Breast epithelium (tissue), 4 donors: ENCODE results near the gene CCDC6. TPM values are rescaled to one million over a fixed set of nuclear protein-coding genes. Genes with fewer than 3 reads are reported as not detected.

ENCODE experiments used
- DNase-seq, 2 donors: peaks; one replicate each; pipeline ENCODE4 v3.0.0-alpha.2; 2019; ENCODE audit warnings: low spot score in 2 of 2
- H3K27ac ChIP-seq, 2 donors: fragments of 200-600 bp; sonication (generic) in 1 of 2; one replicate each; pipeline ENCODE4 v1.5.1; 2016 to 2019; ENCODE audit warnings: mild to moderate bottlenecking in 1 of 2
- H3K27me3 ChIP-seq, 2 donors: fragments of 200-600 bp; sonication (generic) in 1 of 2; one replicate each; pipeline versions ENCODE4 v1.5.1 to v1.6.0; 2017 to 2019; ENCODE audit warnings: control low read depth in 1 of 2, mild to moderate bottlenecking in 1 of 2
- H3K36me3 ChIP-seq: fragments of 200-600 bp; one replicate; pipeline ENCODE4 v1.5.1; 2019
- H3K4me1 ChIP-seq, 2 donors: fragments of 200-600 bp; sonication (generic); one replicate each; pipeline ENCODE4 v1.5.1; 2016 to 2019; ENCODE audit warnings: control low read depth in 1 of 2
- H3K4me3 ChIP-seq, 3 donors: fragments of 200-600 bp; sonication (generic); 1 replicate in 2 of 3; 2 replicates in 1 of 3; pipeline ENCODE4 v1.5.1; 2016 to 2019; ENCODE audit warnings: mild to moderate bottlenecking in 3 of 3, moderate library complexity in 2 of 3
- H3K9me3 ChIP-seq, 2 donors: fragments of 200-600 bp; sonication (generic) in 1 of 2; one replicate each; pipeline ENCODE4 v1.5.1; 2016 to 2019; ENCODE audit warnings: control low read depth in 1 of 2
- POLR2A ChIP-seq: fragments of 450-650 bp; IDR thresholded peaks from one replicate; pipeline ENCODE4 v1.6.1; 2016; ENCODE audit warnings: antibody characterized with exemption, mild to moderate bottlenecking, moderate library complexity
- POLR2AphosphoS5 ChIP-seq, 3 donors: sonication (generic); formaldehyde crosslinking; IDR thresholded peaks; one replicate each; pipeline ENCODE4 v1.6.1; 2017; ENCODE audit warnings: antibody characterized with exemption in 3 of 3
- intact Hi-C: fragments of 100-400 bp; cut with DNase I; formaldehyde crosslinking; loops from one replicate; pipeline ENCODE4 v1.15.1; 2023; ENCODE audit warnings: low total_unique reads
- total RNA-seq, 3 donors: library from RNA; depleted of rRNA; stranded (reverse); fragments of >200 nt; gene quantifications; one replicate each; pipeline ENCODE4 v1.1.0, GENCODE V29; 2016
- TF ChIP-seq, protein P1 (sequence below), 3 donors: fragments of 450-650 bp; IDR thresholded peaks; one replicate each; pipeline ENCODE4 v1.5.1; 2016 to 2017; ENCODE audit warnings: antibody characterized with exemption in 3 of 3, mild to moderate bottlenecking in 3 of 3, moderate library complexity in 3 of 3

The CCDC6 gene
- total RNA-seq, 3 donors from 2014 or later = 31.4 to 85.6 (median 44.9) TPM

DNA sequence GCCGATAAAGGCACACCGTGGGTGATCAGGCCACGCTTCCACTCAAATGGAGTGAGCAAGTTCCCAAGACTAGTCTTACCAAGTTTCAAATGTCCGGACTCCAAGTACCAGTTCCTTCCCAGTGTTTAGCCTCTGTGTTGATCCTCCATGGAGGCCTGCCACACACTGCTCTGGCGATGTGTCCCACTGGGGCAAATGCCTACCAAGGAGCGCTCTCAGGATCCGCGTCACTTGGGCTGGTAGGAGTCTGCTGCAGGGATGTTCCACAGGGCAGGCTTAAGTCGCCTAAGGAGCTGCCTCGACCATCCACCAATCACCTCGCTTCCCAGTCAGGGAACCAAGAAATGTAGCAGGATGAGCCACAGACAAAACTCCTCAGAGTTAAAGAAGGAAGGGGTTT lies 135.7 kb downstream of the CCDC6 start:
- intact Hi-C loops = no loop called here
- H3K9me3 ChIP-seq = no peaks in the 10 kb centered on the region
- no peak for DNase-seq
- TF ChIP-seq POLR2A (no peak), POLR2AphosphoS5 (IDR thresholded peaks at IDR 0.05) (no peak)
- TF ChIP-seq, protein P1, sequence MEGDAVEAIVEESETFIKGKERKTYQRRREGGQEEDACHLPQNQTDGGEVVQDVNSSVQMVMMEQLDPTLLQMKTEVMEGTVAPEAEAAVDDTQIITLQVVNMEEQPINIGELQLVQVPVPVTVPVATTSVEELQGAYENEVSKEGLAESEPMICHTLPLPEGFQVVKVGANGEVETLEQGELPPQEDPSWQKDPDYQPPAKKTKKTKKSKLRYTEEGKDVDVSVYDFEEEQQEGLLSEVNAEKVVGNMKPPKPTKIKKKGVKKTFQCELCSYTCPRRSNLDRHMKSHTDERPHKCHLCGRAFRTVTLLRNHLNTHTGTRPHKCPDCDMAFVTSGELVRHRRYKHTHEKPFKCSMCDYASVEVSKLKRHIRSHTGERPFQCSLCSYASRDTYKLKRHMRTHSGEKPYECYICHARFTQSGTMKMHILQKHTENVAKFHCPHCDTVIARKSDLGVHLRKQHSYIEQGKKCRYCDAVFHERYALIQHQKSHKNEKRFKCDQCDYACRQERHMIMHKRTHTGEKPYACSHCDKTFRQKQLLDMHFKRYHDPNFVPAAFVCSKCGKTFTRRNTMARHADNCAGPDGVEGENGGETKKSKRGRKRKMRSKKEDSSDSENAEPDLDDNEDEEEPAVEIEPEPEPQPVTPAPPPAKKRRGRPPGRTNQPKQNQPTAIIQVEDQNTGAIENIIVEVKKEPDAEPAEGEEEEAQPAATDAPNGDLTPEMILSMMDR (IDR thresholded peaks at IDR 0.05) = no peak
- H3K27me3 ChIP-seq = no peaks in the 10 kb centered on the region
- H3K4me3 ChIP-seq = no peak overlapping the region
- H3K4me1 ChIP-seq = no peaks in the 10 kb centered on the region
- H3K27ac ChIP-seq = no peak overlapping the region
- no peaks in the 10 kb centered on the region for H3K36me3 ChIP-seq

DNA sequence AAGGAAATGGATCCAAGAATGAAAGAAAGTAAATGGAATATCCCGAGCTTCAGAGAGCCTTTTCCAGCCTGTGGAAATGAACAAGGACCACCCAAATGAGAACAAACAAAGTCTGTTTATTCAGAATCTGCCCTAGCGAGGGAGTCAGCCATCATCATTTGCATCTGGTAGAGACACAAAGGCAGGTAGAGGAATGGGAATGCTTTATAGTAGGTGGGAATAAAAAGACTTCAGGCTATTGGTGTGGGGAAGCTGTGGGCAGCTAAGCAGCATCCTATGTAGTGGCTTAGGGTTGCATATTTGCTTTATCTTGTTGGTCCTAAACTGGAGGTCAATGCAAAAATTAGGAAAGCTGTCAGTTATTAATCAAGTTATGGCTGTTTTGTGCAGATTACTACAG lies 143.9 kb downstream of the CCDC6 start:
- Histone ChIP-seq H3K4me3 (no peak overlapping the region), H3K4me1 (no peaks in the 10 kb centered on the region), H3K9me3 (no peaks in the 10 kb centered on the region), H3K27me3 (no peaks in the 10 kb centered on the region), H3K36me3 (no peaks in the 10 kb centered on the region), H3K27ac (no peak overlapping the region)
- TF ChIP-seq, protein P1 (IDR thresholded peaks at IDR 0.05) = no peak
- no peak for TF ChIP-seq POLR2AphosphoS5 (IDR thresholded peaks at IDR 0.05)
- no peak for TF ChIP-seq POLR2A
- intact Hi-C loops = no loop called here
- no peak for DNase-seq

DNA sequence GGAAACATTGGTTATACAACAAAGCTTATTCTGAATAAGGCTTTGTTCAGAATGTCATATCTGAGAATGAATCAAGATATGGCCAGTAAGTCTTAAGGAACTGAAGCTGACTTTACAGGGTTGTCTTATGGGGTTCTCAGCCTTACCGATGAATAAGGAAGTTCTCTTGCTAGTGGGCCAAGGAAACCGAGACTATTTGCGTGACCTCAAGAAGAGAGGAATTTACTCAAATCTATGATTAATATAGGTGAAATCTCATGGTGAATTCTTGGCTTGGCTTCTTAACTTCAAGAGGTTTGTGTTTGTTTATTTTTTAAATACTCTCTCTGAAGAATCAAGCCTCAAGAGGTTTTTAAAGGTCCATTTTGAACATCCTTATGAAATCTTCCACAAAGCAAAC lies 148.4 kb downstream of the CCDC6 start:
- no peak for TF ChIP-seq POLR2A
- no peak for TF ChIP-seq POLR2AphosphoS5 (IDR thresholded peaks at IDR 0.05)
- TF ChIP-seq, protein P1 (IDR thresholded peaks at IDR 0.05) = no peak
- intact Hi-C loops = no loop called here
- Histone ChIP-seq H3K4me3 (no peak overlapping the region), H3K36me3 (no peaks in the 10 kb centered on the region), H3K9me3 (no peaks in the 10 kb centered on the region), H3K4me1 (no peaks in the 10 kb centered on the region), H3K27me3 (no peaks in the 10 kb centered on the region), H3K27ac (no peak overlapping the region)
- no peak for DNase-seq

DNA sequence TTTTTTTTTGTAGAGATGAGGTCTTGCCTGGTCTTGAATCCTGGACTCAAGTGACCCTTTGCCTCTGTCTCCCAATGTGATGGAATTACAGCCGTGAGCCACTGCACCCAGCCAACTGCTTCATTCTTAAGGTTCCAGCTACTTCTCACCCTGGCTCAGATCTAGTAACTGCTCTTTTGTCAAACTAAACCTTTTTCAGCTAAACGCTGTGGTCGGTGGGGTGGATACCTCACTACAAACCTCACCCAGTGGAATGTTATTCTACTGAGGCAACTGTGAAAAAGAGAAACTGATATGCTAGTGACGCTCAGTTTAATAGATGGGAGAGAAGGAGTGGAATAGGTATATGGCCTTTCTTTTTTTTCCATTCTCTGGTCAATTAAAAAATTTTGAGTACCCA lies 151.4 kb downstream of the CCDC6 start:
- Histone ChIP-seq H3K9me3 (no peaks in the 10 kb centered on the region), H3K4me3 (no peak overlapping the region), H3K27ac (no peak overlapping the region), H3K36me3 (no peaks in the 10 kb centered on the region), H3K27me3 (no peaks in the 10 kb centered on the region), H3K4me1 (no peaks in the 10 kb centered on the region)
- no peak for TF ChIP-seq POLR2AphosphoS5 (IDR thresholded peaks at IDR 0.05)
- TF ChIP-seq POLR2A = no peak
- TF ChIP-seq, protein P1 (IDR thresholded peaks at IDR 0.05) = no peak
- intact Hi-C loops = no loop called here
- no peak for DNase-seq

DNA sequence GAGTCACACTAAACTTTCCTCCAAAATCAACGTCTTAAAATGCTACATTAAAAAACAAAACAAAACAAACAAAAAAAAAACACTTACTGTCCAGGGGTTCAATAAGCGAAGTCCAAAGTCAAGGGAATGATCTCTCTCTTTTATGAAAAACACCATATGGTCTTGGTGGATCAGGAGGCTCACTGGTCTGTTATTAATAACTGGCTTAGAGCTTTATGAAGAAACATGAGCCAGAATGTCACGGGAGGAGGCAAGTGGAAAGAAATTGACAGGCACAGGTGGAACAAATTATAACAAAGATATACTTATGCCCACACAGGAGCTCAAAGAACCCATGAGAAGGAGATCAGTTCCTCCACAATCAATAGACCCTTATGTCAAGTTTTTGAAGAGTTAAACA lies 153.1 kb downstream of the CCDC6 start, which contains the start of gene MRLN:
MRLN (minus strand) TSS at position 189 of the 400 bp plus-strand sequence.
- Histone ChIP-seq H3K27me3 (no peaks in the 10 kb centered on the region), H3K9me3 (no peaks in the 10 kb centered on the region), H3K36me3 (no peaks in the 10 kb centered on the region), H3K27ac (no peak within 1 kb of the TSS), H3K4me3 (no peak within 1 kb of the TSS), H3K4me1 (no peaks in the 10 kb centered on the region)
- intact Hi-C loops = no loop called here
- no peak for TF ChIP-seq POLR2AphosphoS5 (IDR thresholded peaks at IDR 0.05)
- TF ChIP-seq POLR2A = no peak
- TF ChIP-seq, protein P1 (IDR thresholded peaks at IDR 0.05) = no peak
- no peak for DNase-seq
